Thoracic aorta (tissue), 2 donors: ENCODE data around the gene SH3PXD2B. TPM values are rescaled to one million over a fixed set of nuclear protein-coding genes. Genes with fewer than 3 reads are reported as not detected.

ENCODE experiments used
- ATAC-seq: fragments of 150-250 bp; one replicate; pipeline ENCODE4 v1.8.0; 2017; ENCODE audit warnings: low read depth; ENCODE audit not compliant: insufficient number of reproducible peaks, low FRiP score
- DNase-seq: peaks from one replicate; pipeline ENCODE4 v3.0.0-alpha.2; 2020; ENCODE audit warnings: low spot score
- H3K27ac ChIP-seq, 2 donors: fragments of 200-600 bp; sonication (generic); 1 replicate in 1 of 2; 2 replicates in 1 of 2; pipeline ENCODE4 v1.5.1; 2016; ENCODE audit warnings: mild to moderate bottlenecking in 2 of 2, moderate library complexity in 2 of 2
- H3K27me3 ChIP-seq: fragments of 200-600 bp; sonication (generic); replicated peaks from 2 replicates; pipeline ENCODE4 v1.6.0; 2016; ENCODE audit warnings: mild to moderate bottlenecking; ENCODE audit not compliant: insufficient read depth
- H3K36me3 ChIP-seq: fragments of 200-600 bp; sonication (generic); one replicate; pipeline ENCODE4 v1.5.1; 2016
- H3K4me1 ChIP-seq, 2 donors: fragments of 200-600 bp; sonication (generic); 1 replicate in 1 of 2; 2 replicates in 1 of 2; pipeline versions ENCODE4 v1.5.1 to v1.6.0; 2016; ENCODE audit warnings: low read depth in 2 of 2, mild to moderate bottlenecking in 1 of 2; ENCODE audit not compliant: control insufficient read depth in 1 of 2
- H3K4me3 ChIP-seq: fragments of 200-600 bp; sonication (generic); 2 replicates; pipeline ENCODE4 v1.5.1; 2016; ENCODE audit warnings: mild to moderate bottlenecking
- H3K9me3 ChIP-seq: fragments of 200-600 bp; sonication (generic); 2 replicates; pipeline ENCODE4 v1.5.1; 2016
- CTCF ChIP-seq: fragments of 200-600 bp; sonication (generic); IDR thresholded peaks from one replicate; pipeline ENCODE4 v1.5.1; 2019; ENCODE audit warnings: antibody characterized with exemption
- total RNA-seq, 2 donors: library from RNA; depleted of rRNA; stranded (reverse); fragments of >200 nt; gene quantifications; one replicate each; pipeline versions ENCODE4 v1.1.0 to v1.2.3, GENCODE V29; 2016

The SH3PXD2B gene
- total RNA-seq, 2 donors from 2014 or later, result 31.4 to 42.0 TPM

GRCh38 chr5:172311605-172312004 is 142.7 kb downstream of the SH3PXD2B start:
- Histone ChIP-seq H3K9me3 (no peaks in the 10 kb centered on the region), H3K27ac (no peak overlapping the region), H3K4me3 (no peak overlapping the region), H3K4me1 (no peaks in the 10 kb centered on the region), H3K27me3 (no peaks in the 10 kb centered on the region), H3K36me3 (no peaks in the 10 kb centered on the region)
- no peak for TF ChIP-seq CTCF
- ATAC-seq (no peak), DNase-seq (no peak)

DNA sequence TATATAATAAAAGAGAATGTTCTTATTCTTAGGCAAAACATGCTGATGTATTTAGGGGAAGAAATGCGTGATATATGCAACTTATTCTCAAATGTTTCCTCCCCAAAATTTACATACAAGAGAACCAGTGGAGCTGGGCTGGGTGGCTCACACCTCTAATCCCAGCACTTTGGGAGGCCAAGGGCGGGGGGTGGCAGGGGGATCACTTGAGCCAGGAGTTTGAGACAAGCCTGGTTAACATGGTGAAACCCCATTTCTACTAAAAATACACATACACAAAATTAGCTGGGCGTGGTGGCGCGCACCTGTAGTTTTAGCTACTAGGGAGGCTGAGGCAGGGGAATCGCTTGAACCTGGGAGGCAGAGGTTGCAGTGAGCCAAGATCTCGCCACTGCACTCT is 143.3 kb downstream of the SH3PXD2B start:
- no peaks in the 10 kb centered on the region for H3K36me3 ChIP-seq
- DNase-seq (no peak), ATAC-seq (no peak)
- no peak overlapping the region for H3K4me3 ChIP-seq
- H3K27me3 ChIP-seq, result no peaks in the 10 kb centered on the region
- no peaks in the 10 kb centered on the region for H3K4me1 ChIP-seq
- H3K9me3 ChIP-seq, result no peaks in the 10 kb centered on the region
- H3K27ac ChIP-seq, result no peak overlapping the region
- TF ChIP-seq CTCF, result no peak

GRCh38 chr5:172305380-172305779 is 148.9 kb downstream of the SH3PXD2B start:
- Histone ChIP-seq H3K4me1 (peaks cover 0 to 10% of the 10 kb centered on the region in 2 donors), H3K9me3 (peaks cover 4% of the 10 kb centered on the region), H3K27ac (no peak overlapping the region), H3K36me3 (no peaks in the 10 kb centered on the region), H3K4me3 (no peak overlapping the region), H3K27me3 (no peaks in the 10 kb centered on the region)
- ATAC-seq, result no peak
- DNase-seq, result no peak
- TF ChIP-seq CTCF, result no peak

DNA sequence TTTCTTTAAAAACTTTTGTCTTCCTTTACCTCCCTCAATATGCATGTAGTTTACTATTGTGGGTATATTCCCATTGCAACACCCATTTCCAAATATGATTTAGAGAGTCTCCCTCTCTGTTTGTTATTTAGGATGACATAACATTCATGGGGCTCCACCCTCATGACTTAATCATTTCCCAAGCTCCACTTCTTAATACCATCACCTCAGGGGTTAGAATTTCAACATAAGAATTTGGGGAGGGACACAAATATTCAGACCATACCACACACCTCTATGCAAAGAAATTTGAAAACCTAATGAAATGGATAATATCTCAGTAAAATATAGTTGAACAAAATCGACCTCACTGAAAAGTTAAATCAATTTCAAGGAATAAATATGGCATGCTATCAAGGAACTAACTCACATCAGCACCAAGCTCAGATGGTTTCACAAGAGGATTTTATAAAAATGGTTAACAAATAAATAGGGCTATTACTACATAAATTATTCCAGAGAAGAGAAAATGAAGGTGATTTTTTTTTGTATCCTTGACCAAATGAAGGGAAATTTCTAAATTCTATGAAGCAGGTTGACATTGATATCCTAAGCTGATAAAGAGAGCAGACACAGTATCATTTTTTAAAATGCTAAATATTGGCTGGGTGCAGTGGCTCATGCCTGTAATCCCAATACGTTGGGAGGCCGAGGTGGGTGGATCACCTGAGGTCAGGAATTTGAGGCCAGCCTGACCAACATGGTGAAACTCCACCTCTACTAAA is 150.6 kb downstream of the SH3PXD2B start:
- DNase-seq (no peak), ATAC-seq (no peak)
- H3K4me3 ChIP-seq, result no peak overlapping the region
- H3K4me1 ChIP-seq, result peaks cover 1 to 17% of the 10 kb centered on the region in 2 donors
- H3K9me3 ChIP-seq, result peaks cover 4% of the 10 kb centered on the region
- no peaks in the 10 kb centered on the region for H3K36me3 ChIP-seq
- no peak overlapping the region for H3K27ac ChIP-seq
- no peaks in the 10 kb centered on the region for H3K27me3 ChIP-seq
- no peak for TF ChIP-seq CTCF

GRCh38 chr5:172303162-172303561 is 151.2 kb downstream of the SH3PXD2B start:
- H3K36me3 ChIP-seq, result no peaks in the 10 kb centered on the region
- peaks cover 5 to 23% of the 10 kb centered on the region in 2 donors for H3K4me1 ChIP-seq
- H3K27ac ChIP-seq, result no peak overlapping the region
- DNase-seq (no peak), ATAC-seq (no peak)
- peaks cover 4% of the 10 kb centered on the region for H3K9me3 ChIP-seq
- no peaks in the 10 kb centered on the region for H3K27me3 ChIP-seq
- TF ChIP-seq CTCF, result no peak
- no peak overlapping the region for H3K4me3 ChIP-seq
